HepG2 (cell line): ENCODE results near the gene DLAT. TPM values are rescaled to one million over a fixed set of nuclear protein-coding genes. Genes with fewer than 3 reads are reported as not detected.

Source experiments
- ATF1 ChIP-seq: IDR thresholded peaks from 2 replicates; pipeline ENCODE4 v1.6.1; 2016; ENCODE audit warnings: mild to moderate bottlenecking, control low read depth
- EHMT2 ChIP-seq: fragments of 200-600 bp; sonication (generic); IDR thresholded peaks from 2 replicates; pipeline ENCODE4 v1.7.0; 2017; ENCODE audit warnings: antibody characterized with exemption, low read depth, low read length, borderline replicate concordance
- FLYWCH1 ChIP-seq: sonication (generic); formaldehyde crosslinking; IDR thresholded peaks from 2 replicates; pipeline ENCODE4 v1.8.1; 2023; ENCODE audit warnings: mild to moderate bottlenecking, missing genetic modification reagents
- GATAD2A ChIP-seq: IDR thresholded peaks from 2 replicates; pipeline ENCODE4 v1.6.1; 2016
- ISX ChIP-seq: sonication (generic); formaldehyde crosslinking; conservative IDR thresholded peaks from 2 replicates; pipeline ENCODE4 v1.5.0; 2020; ENCODE audit warnings: missing genetic modification reagents
- ZNF253 ChIP-seq: sonication (generic); formaldehyde crosslinking; IDR thresholded peaks from 2 replicates; pipeline ENCODE4 v1.8.0; 2022; ENCODE audit warnings: mild to moderate bottlenecking, missing genetic modification reagents, borderline replicate concordance
- ZNF317 ChIP-seq: sonication (generic); formaldehyde crosslinking; IDR thresholded peaks from 2 replicates; pipeline ENCODE4 v1.5.0; 2020; ENCODE audit warnings: mild to moderate bottlenecking, missing genetic modification reagents
- ZNF382 ChIP-seq: sonication (generic); formaldehyde crosslinking; IDR thresholded peaks from 2 replicates; pipeline ENCODE4 v1.5.0; 2020; ENCODE audit warnings: missing genetic modification reagents, mild to moderate bottlenecking, borderline replicate concordance
- ZNF556 ChIP-seq: sonication (generic); formaldehyde crosslinking; IDR thresholded peaks from 2 replicates; pipeline ENCODE4 v1.4.0; 2020; ENCODE audit warnings: mild to moderate bottlenecking, missing genetic modification reagents, borderline replicate concordance
- ZNF660 ChIP-seq: sonication (generic); formaldehyde crosslinking; IDR thresholded peaks from 2 replicates; pipeline ENCODE4 v1.5.1; 2020; ENCODE audit warnings: mild to moderate bottlenecking, low read depth, missing genetic modification reagents, borderline replicate concordance
- ZNF776 ChIP-seq: sonication (generic); formaldehyde crosslinking; IDR thresholded peaks from 2 replicates; pipeline ENCODE4 v1.4.0; 2020; ENCODE audit warnings: mild to moderate bottlenecking, missing genetic modification reagents
- polyA plus RNA-seq, 8 experiments: library from polyadenylated mRNA; depleted of rRNA in 3 of 8; stranded (reverse) in 7 of 8; unstranded in 1 of 8; fragments of >200 nt; fragmentation: Illumina TruSeq in 4 of 8; extraction: Trizol in 4 of 8; gene quantifications; 2 replicates each; pipeline versions ENCODE4 v1.2.1 to v1.2.3, GENCODE V29; 2011 to 2016; ENCODE audit warnings: low read depth in 4 of 8, missing spikeins in 1 of 8, mixed read lengths in 1 of 8; ENCODE audit not compliant: insufficient read depth in 1 of 8
- total RNA-seq, 5 experiments: library from RNA; depleted of rRNA; stranded (reverse); fragments of >200 nt; fragmentation: Illumina TruSeq; extraction: Trizol; gene quantifications; 2 replicates each; pipeline ENCODE4 v1.2.3, GENCODE V29; 2016; ENCODE audit warnings: low read depth in 1 of 5
- TF ChIP-seq, protein P1 (sequence below): sonication (generic); formaldehyde crosslinking; IDR thresholded peaks from 2 replicates; pipeline ENCODE4 v1.4.0; 2020; ENCODE audit warnings: mild to moderate bottlenecking, missing genetic modification reagents
- TF ChIP-seq, protein P2 (sequence below): IDR thresholded peaks from 2 replicates; pipeline ENCODE4 v1.6.1; 2018; ENCODE audit warnings: missing genetic modification reagents, mild to moderate bottlenecking, missing compliant biosample characterization
- TF ChIP-seq, protein P3 (sequence below): sonication (generic); formaldehyde crosslinking; IDR thresholded peaks from 2 replicates; pipeline ENCODE4 v1.5.0; 2020; ENCODE audit warnings: mild to moderate bottlenecking, missing genetic modification reagents
- TF ChIP-seq, protein P4 (sequence below): sonication (generic); formaldehyde crosslinking; IDR thresholded peaks from 2 replicates; pipeline ENCODE4 v1.4.0; 2020; ENCODE audit warnings: missing genetic modification reagents, borderline replicate concordance

Gene DLAT
- total and polyA plus RNA-seq, 2 of the 13 experiments (the other 11 are each of a cell fraction or from before 2014, with no cell fraction given), result 26.4 to 62.2 TPM

DNA sequence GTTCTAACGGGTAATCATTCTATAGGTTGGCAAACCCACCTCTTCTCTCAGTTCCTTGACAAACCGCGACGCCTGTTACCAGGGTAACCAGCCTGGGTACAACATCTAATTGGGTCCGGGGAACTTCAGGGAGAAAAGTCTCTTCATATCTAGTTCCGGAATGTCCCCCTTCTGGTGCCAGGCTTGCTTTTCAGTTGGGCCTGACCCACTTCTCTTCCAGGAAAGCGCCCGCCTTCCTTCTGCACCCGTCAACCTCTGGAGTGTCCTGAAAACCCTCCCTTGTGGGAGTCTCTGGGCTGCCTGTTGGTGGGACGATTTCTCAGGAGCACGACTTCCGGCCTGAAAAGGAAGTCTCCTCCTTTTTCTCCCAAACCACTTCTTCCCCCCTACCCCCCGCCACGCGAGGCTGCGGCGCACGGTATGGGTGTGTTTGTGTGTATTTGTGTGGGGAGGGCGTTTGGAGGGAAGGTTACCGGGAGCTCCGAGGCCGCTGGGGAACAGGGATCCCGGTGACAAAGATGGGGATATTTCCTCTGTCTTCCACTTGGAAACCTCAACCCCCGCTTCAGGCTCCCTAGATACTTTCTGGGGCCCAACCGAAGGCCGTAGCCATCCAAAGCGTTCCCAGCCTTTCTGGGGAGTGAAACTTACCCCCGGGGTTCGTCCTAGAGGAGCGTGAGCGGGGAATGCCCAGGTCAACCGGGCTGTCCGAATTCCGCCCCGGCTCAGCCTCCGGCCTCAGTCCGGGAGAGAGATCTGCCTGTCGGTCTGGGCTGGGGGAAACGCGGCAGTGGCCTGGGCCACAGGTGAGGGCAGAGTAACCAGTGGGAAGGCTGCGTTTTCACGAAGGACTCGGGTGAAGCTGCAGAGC lies 49.0 kb downstream of the DLAT start, which contains the start of the genes NKAPD1 and PIH1D2 (continued):
- TF ChIP-seq, protein P1, sequence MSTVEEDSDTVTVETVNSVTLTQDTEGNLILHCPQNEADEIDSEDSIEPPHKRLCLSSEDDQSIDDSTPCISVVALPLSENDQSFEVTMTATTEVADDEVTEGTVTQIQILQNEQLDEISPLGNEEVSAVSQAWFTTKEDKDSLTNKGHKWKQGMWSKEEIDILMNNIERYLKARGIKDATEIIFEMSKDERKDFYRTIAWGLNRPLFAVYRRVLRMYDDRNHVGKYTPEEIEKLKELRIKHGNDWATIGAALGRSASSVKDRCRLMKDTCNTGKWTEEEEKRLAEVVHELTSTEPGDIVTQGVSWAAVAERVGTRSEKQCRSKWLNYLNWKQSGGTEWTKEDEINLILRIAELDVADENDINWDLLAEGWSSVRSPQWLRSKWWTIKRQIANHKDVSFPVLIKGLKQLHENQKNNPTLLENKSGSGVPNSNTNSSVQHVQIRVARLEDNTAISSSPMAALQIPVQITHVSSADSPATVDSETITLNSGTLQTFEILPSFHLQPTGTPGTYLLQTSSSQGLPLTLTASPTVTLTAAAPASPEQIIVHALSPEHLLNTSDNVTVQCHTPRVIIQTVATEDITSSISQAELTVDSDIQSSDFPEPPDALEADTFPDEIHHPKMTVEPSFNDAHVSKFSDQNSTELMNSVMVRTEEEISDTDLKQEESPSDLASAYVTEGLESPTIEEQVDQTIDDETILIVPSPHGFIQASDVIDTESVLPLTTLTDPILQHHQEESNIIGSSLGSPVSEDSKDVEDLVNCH, result no peak
- TF ChIP-seq, protein P2, sequence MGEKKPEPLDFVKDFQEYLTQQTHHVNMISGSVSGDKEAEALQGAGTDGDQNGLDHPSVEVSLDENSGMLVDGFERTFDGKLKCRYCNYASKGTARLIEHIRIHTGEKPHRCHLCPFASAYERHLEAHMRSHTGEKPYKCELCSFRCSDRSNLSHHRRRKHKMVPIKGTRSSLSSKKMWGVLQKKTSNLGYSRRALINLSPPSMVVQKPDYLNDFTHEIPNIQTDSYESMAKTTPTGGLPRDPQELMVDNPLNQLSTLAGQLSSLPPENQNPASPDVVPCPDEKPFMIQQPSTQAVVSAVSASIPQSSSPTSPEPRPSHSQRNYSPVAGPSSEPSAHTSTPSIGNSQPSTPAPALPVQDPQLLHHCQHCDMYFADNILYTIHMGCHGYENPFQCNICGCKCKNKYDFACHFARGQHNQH (CRISPR knock-in tag), result peak; percentile 74; the same call in 1 of the 2 replicates
- TF ChIP-seq ZNF382 (CRISPR knock-in tag), result no peak
- TF ChIP-seq, protein P3, sequence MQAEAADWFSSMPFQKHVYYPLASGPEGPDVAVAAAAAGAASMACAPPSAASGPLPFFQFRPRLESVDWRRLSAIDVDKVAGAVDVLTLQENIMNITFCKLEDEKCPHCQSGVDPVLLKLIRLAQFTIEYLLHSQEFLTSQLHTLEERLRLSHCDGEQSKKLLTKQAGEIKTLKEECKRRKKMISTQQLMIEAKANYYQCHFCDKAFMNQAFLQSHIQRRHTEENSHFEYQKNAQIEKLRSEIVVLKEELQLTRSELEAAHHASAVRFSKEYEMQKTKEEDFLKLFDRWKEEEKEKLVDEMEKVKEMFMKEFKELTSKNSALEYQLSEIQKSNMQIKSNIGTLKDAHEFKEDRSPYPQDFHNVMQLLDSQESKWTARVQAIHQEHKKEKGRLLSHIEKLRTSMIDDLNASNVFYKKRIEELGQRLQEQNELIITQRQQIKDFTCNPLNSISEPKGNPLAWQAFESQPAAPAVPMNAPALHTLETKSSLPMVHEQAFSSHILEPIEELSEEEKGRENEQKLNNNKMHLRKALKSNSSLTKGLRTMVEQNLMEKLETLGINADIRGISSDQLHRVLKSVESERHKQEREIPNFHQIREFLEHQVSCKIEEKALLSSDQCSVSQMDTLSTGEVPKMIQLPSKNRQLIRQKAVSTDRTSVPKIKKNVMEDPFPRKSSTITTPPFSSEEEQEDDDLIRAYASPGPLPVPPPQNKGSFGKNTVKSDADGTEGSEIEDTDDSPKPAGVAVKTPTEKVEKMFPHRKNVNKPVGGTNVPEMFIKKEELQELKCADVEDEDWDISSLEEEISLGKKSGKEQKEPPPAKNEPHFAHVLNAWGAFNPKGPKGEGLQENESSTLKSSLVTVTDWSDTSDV (CRISPR knock-in tag), result 0 out of 2 replicates have a peak, but pooled peaks have one; percentile 23
- peak; percentile 58 for TF ChIP-seq ATF1
- TF ChIP-seq, protein P4, sequence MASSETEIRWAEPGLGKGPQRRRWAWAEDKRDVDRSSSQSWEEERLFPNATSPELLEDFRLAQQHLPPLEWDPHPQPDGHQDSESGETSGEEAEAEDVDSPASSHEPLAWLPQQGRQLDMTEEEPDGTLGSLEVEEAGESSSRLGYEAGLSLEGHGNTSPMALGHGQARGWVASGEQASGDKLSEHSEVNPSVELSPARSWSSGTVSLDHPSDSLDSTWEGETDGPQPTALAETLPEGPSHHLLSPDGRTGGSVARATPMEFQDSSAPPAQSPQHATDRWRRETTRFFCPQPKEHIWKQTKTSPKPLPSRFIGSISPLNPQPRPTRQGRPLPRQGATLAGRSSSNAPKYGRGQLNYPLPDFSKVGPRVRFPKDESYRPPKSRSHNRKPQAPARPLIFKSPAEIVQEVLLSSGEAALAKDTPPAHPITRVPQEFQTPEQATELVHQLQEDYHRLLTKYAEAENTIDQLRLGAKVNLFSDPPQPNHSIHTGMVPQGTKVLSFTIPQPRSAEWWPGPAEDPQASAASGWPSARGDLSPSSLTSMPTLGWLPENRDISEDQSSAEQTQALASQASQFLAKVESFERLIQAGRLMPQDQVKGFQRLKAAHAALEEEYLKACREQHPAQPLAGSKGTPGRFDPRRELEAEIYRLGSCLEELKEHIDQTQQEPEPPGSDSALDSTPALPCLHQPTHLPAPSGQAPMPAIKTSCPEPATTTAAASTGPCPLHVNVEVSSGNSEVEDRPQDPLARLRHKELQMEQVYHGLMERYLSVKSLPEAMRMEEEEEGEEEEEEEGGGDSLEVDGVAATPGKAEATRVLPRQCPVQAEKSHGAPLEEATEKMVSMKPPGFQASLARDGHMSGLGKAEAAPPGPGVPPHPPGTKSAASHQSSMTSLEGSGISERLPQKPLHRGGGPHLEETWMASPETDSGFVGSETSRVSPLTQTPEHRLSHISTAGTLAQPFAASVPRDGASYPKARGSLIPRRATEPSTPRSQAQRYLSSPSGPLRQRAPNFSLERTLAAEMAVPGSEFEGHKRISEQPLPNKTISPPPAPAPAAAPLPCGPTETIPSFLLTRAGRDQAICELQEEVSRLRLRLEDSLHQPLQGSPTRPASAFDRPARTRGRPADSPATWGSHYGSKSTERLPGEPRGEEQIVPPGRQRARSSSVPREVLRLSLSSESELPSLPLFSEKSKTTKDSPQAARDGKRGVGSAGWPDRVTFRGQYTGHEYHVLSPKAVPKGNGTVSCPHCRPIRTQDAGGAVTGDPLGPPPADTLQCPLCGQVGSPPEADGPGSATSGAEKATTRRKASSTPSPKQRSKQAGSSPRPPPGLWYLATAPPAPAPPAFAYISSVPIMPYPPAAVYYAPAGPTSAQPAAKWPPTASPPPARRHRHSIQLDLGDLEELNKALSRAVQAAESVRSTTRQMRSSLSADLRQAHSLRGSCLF, result no peak
- TF ChIP-seq ZNF556 (CRISPR knock-in tag), result no peak
- no peak for TF ChIP-seq ZNF317 (CRISPR knock-in tag)
- TF ChIP-seq ISX, result 0 out of 2 replicates have a peak, but pooled peaks have one; percentile 32
- TF ChIP-seq EHMT2, result peak; percentile 66; the same call in 1 of the 2 replicates
- no peak for TF ChIP-seq ZNF776 (CRISPR knock-in tag)
- TF ChIP-seq FLYWCH1 (CRISPR knock-in tag), result no peak
- no peak for TF ChIP-seq ZNF660 (CRISPR knock-in tag)
- TF ChIP-seq ZNF253, result no peak
- 0 out of 2 replicates have a peak, but pooled peaks have one; percentile 27 for TF ChIP-seq GATAD2A
